WTC11 (cell line): ENCODE measurements around the gene WFDC1.

Source experiments
- AR ChIP-seq: fragments of 250-450 bp; sonication (Bioruptor Pico); IDR thresholded peaks from 2 replicates; pipeline ENCODE4 v1.9.0; 2021; ENCODE audit warnings: mild to moderate bottlenecking
- ELF4 ChIP-seq: sonication (generic); formaldehyde crosslinking; IDR thresholded peaks from 2 replicates; pipeline ENCODE4 v1.8.1; 2022; ENCODE audit warnings: low read depth, mild to moderate bottlenecking, moderate library complexity, missing genetic modification reagents
- NR2C2 ChIP-seq: sonication (generic); formaldehyde crosslinking; IDR thresholded peaks from 2 replicates; pipeline ENCODE4 v1.8.0; 2022; ENCODE audit warnings: mild to moderate bottlenecking, missing genetic modification reagents
- TP53 ChIP-seq: sonication (generic); formaldehyde crosslinking; IDR thresholded peaks from 2 replicates; pipeline ENCODE4 v1.8.1; 2023; ENCODE audit warnings: mild to moderate bottlenecking, missing genetic modification reagents

DNA sequence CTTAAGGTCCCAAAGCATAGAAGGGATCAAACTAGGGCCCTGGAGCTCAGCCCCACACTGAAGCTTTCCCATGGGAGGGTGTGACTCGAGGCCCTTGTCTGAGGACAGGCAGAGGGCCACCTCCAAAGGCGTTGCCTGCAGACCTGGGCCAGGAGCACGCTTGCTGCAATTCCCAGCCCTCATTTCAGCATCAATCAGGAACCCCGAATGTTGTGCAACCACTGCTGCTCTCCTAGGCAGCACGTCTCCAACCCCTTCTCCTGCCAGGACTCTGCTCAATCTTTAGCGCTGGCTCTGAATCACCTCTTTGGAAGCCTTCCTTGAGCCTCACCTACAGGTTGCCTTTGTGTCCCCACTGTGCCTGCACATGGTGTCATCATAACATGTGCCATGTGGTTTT, 59.6 kb downstream of the WFDC1 start:
- TF ChIP-seq TP53 (no peak), NR2C2 (CRISPR knock-in tag) (no peak), ELF4 (CRISPR knock-in tag) (no peak), AR (no peak)
